Adrenal gland (tissue), 12 donors: Measurements from ENCODE around the gene SLC34A3. TPM values are rescaled to one million over a fixed set of nuclear protein-coding genes. Genes with fewer than 3 reads are reported as not detected.

Experiments used
- DNase-seq, 7 donors: peaks; one replicate each; pipeline ENCODE4 v3.0.0-alpha.2; 2019 to 2020
- H3K27ac ChIP-seq, 5 donors: fragments of 200-600 bp; sonication (generic) in 4 of 5; 1 replicate in 3 of 5; 2 replicates in 2 of 5; pipeline versions ENCODE4 v1.5.1 to v1.8.0; 2016 to 2020; ENCODE audit warnings: mild to moderate bottlenecking in 1 of 5
- H3K27me3 ChIP-seq: fragments of 200-600 bp; 2 replicates; pipeline ENCODE4 v1.8.0; 2021
- H3K36me3 ChIP-seq, 2 donors: fragments of 200-600 bp; replicated peaks in 1 of 2; 1 replicate in 1 of 2; 2 replicates in 1 of 2; pipeline versions ENCODE4 v1.5.1 to v1.8.0; 2018 to 2022
- H3K4me1 ChIP-seq, 2 donors: fragments of 200-600 bp; replicated peaks in 1 of 2; 1 replicate in 1 of 2; 2 replicates in 1 of 2; pipeline versions ENCODE4 v1.5.1 to v1.8.0; 2018 to 2021
- H3K4me3 ChIP-seq, 4 donors: fragments of 200-600 bp; sonication (generic) in 3 of 4; one replicate each; pipeline ENCODE4 v1.5.1; 2016 to 2018
- H3K9me3 ChIP-seq, 3 donors: fragments of 200-600 bp; sonication (generic) in 1 of 3; replicated peaks in 1 of 3; 1 replicate in 2 of 3; 2 replicates in 1 of 3; pipeline versions ENCODE4 v1.5.1 to v1.8.0; 2016 to 2021
- POLR2A ChIP-seq, 2 donors: fragments of 450-650 bp; IDR thresholded peaks; one replicate each; pipeline ENCODE4 v1.6.1; 2017; ENCODE audit warnings: antibody characterized with exemption in 2 of 2, mild to moderate bottlenecking in 2 of 2, moderate library complexity in 1 of 2
- WGBS, 4 donors: extraction: QIAGEN DNeasy Blood & Tissue Kit in 2 of 4; methylation state at CpG; one replicate each; pipeline versions ENCODE4 v1.1.5 to v1.1.7; 2013 to 2017; 5-methylcytosine and 5-hydroxymethylcytosine counted together
- intact Hi-C, 2 donors: fragments of 100-400 bp; cut with DNase I; formaldehyde crosslinking; loops; one replicate each; pipeline versions ENCODE4 v1.14.1 to v1.15.0; 2022 to 2023
- polyA plus RNA-seq, 3 donors: library from polyadenylated mRNA; stranded (reverse); fragments of 200-250 nt in 2 of 3; fragments of 350-450 nt in 1 of 3; fragmentation: Illumina TruSeq in 1 of 3; extraction: RNeasy Lipid Tissue Mini Kit (QIAGEN cat#74804) in 1 of 3; gene quantifications; one replicate each; pipeline ENCODE4 v1.2.3, GENCODE V29; 2013 to 2014
- total RNA-seq, 9 donors: library from RNA; depleted of rRNA in 4 of 9; stranded (reverse); fragments of >200 nt in 4 of 9; fragments of 120-200 nt in 1 of 9; fragmentation: NEBNext Ultra II Directional in 1 of 9; extraction: Animal tissue kit (Norgen Biotek cat#: 25700) in 1 of 9; gene quantifications; one replicate each; pipeline versions ENCODE4 v1.1.0 to v1.2.4, GENCODE V29; 2013 to 2023
- TF ChIP-seq, protein P1 (sequence below), 6 experiments: fragments of 450-650 bp in 4 of 6; fragments of 200-600 bp in 2 of 6; sonication (generic) in 1 of 6; IDR thresholded peaks; 1 replicate in 5 of 6; 2 replicates in 1 of 6; pipeline versions ENCODE4 v1.5.1 to v1.8.0; 2016 to 2021; ENCODE audit warnings: antibody characterized with exemption in 6 of 6, mild to moderate bottlenecking in 2 of 6, moderate library complexity in 1 of 6
- donor health status: healthy with polysubstance abuse.
- donor health status: Bipolar disorder and iron deficiency.
- donor health status: DM: yes; HTN: yes; CAD: no.
- donor health status: DM: no; HTN: no; CAD: no.
- donor health status: DM: no; HTN: no; CAD: no.
- donor health status: DM: yes; HTN: yes; CAD: no.

The SLC34A3 gene
- total and polyA plus RNA-seq, 12 donors: not detected

DNA sequence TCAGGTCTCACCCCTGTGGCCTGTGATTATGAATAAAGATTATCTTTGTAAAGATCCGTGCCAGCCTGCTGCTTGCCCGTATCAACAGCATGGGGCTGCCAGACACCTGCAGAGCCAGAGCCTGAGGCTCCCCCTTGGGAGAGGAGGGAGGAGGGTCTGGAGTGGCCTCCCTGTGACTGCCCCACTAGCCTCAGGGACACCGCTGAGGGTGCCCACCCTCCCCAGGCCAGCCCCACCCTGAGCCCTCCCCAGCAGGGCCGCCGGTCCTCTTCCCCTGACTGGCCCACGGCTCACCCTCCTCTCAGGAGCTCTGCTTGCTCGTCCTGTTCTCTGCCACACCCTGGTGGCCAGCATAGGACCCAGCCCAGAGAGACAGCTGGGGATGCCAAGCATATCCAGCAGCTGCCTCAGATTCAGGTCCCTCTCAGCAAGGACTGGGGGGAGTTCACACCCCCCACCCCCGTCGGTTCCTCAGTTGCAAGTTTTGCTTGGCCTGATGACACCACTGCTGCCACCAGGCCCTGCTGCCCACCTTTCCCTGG is 40.3 kb upstream of the SLC34A3 start:
- 63 to 90% (median 74%) methylated on average over 3 to 9 of the region's 9 CpGs for WGBS, 4 donors
- Histone ChIP-seq H3K4me1 (peaks cover 20 to 32% of the 10 kb centered on the region in 2 donors), H3K4me3 (no peak overlapping the region), H3K27me3 (no peaks in the 10 kb centered on the region), H3K27ac (peak overlapping the region in 3 of 5 donors; percentile 27 to 96 (median 90)), H3K36me3 (peaks cover 0 to 32% of the 10 kb centered on the region in 2 donors), H3K9me3 (no peaks in the 10 kb centered on the region)
- intact Hi-C loops: no loop called here
- no peak for DNase-seq
- TF ChIP-seq, protein P1, sequence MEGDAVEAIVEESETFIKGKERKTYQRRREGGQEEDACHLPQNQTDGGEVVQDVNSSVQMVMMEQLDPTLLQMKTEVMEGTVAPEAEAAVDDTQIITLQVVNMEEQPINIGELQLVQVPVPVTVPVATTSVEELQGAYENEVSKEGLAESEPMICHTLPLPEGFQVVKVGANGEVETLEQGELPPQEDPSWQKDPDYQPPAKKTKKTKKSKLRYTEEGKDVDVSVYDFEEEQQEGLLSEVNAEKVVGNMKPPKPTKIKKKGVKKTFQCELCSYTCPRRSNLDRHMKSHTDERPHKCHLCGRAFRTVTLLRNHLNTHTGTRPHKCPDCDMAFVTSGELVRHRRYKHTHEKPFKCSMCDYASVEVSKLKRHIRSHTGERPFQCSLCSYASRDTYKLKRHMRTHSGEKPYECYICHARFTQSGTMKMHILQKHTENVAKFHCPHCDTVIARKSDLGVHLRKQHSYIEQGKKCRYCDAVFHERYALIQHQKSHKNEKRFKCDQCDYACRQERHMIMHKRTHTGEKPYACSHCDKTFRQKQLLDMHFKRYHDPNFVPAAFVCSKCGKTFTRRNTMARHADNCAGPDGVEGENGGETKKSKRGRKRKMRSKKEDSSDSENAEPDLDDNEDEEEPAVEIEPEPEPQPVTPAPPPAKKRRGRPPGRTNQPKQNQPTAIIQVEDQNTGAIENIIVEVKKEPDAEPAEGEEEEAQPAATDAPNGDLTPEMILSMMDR (IDR thresholded peaks at IDR 0.05): no peak
- no peak for TF ChIP-seq POLR2A (IDR thresholded peaks at IDR 0.05)

DNA sequence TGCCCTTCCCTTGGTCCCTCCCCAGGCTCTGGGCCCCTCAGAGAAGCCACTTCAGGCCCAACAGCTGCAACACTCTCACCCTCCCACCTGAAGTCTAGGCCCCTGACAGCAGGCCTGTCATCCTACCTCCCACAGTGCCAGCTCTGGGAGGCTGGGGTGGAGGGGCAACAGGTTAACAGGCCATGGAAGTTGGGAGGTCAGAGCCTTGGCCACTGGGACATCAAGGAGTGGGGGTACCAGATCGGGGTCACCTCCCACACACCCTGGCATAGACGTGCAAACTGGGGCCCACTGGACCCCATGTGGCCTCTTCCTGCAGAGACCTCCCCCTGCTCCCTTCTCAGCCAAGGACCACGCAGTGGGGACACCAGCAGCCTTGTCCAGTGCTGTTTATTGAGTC is 39.5 kb upstream of the SLC34A3 start:
- intact Hi-C loops: no loop called here
- H3K9me3 ChIP-seq: no peaks in the 10 kb centered on the region
- DNase-seq: no peak
- H3K36me3 ChIP-seq: peaks cover 0 to 24% of the 10 kb centered on the region in 2 donors
- H3K4me1 ChIP-seq: peaks cover 20 to 31% of the 10 kb centered on the region in 2 donors
- no peak overlapping the region for H3K27ac ChIP-seq
- no peaks in the 10 kb centered on the region for H3K27me3 ChIP-seq
- WGBS, 4 donors: 70 to 79% (median 79%) methylated on average over 2 to 3 of the region's 3 CpGs; no CpG with 5 or more reads in 1 of the 4 donors
- TF ChIP-seq, protein P1 (IDR thresholded peaks at IDR 0.05): no peak
- no peak for TF ChIP-seq POLR2A (IDR thresholded peaks at IDR 0.05)
- no peak overlapping the region for H3K4me3 ChIP-seq

DNA sequence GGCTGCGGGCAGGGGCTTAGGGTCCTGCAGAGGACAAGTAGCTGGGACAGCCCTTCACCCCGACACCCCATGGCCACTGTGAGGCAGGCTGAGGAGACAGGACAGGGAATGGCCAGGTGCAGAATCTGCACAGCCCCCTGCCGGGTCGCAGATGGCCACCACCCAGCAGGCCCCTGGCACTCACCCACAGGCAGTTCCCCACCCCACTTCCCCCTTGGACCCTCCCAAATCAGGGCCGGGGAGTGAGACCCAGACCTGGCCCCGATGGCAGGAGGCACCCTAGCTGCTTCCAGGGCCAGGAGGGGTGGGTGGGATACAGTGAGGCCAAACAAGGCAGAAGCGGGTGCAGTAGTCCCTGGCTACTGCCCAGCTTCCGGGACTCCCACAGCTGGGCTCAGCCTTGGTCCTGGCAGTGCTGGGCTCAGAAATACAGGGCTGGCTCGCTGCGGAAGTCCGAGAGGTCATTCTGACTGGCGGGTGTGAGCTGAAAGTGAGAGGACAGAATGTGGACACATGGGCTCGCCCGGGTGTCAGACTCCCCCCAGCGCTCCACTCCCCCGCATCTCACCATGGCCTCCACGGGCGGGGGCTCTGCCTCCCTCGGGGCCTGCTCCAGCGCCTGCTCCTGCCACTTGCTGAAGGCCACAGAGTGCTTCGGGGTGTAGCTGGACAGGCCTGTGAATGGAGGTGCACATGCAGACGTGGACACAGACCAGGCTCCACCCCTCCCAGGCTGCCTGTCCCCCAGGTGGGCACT is 38.8 kb upstream of the SLC34A3 start:
- H3K4me1 ChIP-seq: peaks cover 19 to 24% of the 10 kb centered on the region in 2 donors

DNA sequence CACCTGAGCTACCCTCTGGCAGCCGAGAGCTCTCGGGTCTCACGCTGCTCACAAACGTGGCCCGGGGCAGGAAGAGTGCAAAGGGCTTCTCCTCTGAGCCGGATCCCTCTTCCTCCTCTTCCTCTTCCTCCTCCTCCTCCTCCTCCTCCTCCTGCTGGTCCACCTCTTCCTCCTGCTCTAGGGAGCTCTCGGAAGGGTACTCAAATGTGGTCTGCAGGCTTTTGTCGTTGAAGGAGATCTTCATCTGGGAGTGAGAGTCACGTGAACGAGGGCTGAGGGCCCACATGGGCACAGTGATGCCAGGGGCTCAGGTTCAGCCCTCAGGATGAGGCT is 38.3 kb upstream of the SLC34A3 start:
- Histone ChIP-seq H3K9me3 (no peaks in the 10 kb centered on the region), H3K27ac (no peak overlapping the region), H3K36me3 (peaks cover 0 to 24% of the 10 kb centered on the region in 2 donors), H3K27me3 (no peaks in the 10 kb centered on the region), H3K4me3 (no peak overlapping the region), H3K4me1 (peaks cover 14 to 20% of the 10 kb centered on the region in 2 donors)
- WGBS, 4 donors: 86 to 90% (median 86%) methylated on average over 10 of the region's 10 CpGs
- intact Hi-C loops: no loop called here
- no peak for DNase-seq
- TF ChIP-seq, protein P1 (IDR thresholded peaks at IDR 0.05): no peak
- TF ChIP-seq POLR2A (IDR thresholded peaks at IDR 0.05): no peak

More for the DNA sequence above, 38.8 kb upstream of the SLC34A3 start:
- TF ChIP-seq POLR2A (IDR thresholded peaks at IDR 0.05): no peak
- TF ChIP-seq, protein P1 (IDR thresholded peaks at IDR 0.05): no peak
- Histone ChIP-seq H3K4me3 (no peak overlapping the region), H3K27me3 (no peaks in the 10 kb centered on the region), H3K27ac (no peak overlapping the region), H3K9me3 (no peaks in the 10 kb centered on the region), H3K36me3 (peaks cover 0 to 24% of the 10 kb centered on the region in 2 donors)
- no peak for DNase-seq
- 83 to 91% (median 85%) methylated on average over 11 to 22 of the region's 22 CpGs for WGBS, 4 donors
- intact Hi-C loops: no loop called here
